SH-SY5Y (cell line): ENCODE results near the gene RAD51B.

Experiments used
- GATA2 ChIP-seq: IDR thresholded peaks from 2 replicates; pipeline ENCODE4 v1.6.1; 2011; ENCODE audit warnings: mild to moderate bottlenecking, low read depth, low read length
- GATA3 ChIP-seq: IDR thresholded peaks from 2 replicates; pipeline ENCODE4 v1.6.1; 2011; ENCODE audit warnings: low read depth, mild to moderate bottlenecking, low read length, moderate library complexity

DNA sequence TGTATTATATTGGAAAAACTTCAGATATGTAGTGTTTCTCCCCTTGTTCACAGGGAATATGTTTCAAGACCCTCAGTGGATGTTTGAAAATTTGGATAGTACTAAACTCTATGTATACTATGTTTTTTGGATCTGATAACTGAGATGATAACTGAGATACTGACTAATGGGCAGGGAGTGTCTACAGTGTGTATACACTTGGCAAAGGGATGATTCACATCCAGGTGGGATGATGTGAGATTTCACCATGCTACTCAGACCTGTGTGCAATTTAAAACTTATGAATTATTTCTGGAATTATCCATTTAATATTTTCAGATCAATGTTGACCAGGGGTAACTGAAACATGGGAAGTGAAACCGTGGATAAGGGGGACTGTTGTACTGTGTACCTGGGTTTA lies 13.8 kb downstream of the RAD51B start:
- TF ChIP-seq GATA2 = no peak
- no peak for TF ChIP-seq GATA3
